ENCODE measurements around the gene BCAS3. TPM values are rescaled to one million over a fixed set of nuclear protein-coding genes. Genes with fewer than 3 reads are reported as not detected.

BCAS3 gene
- total RNA-seq, 2 donors from 2014 or later = 44.1 to 71.5 TPM

GRCh38 chr17:61255647-61256046 lies 578.0 kb downstream of the BCAS3 start:
- intact Hi-C loops (cut with DNase I) = no loop called here
- Histone ChIP-seq H3K9me3 (no peaks in the 10 kb centered on the region), H3K4me3 (no peak overlapping the region), H3K4me1 (peaks cover 16% of the 10 kb centered on the region), H3K27ac (no peak overlapping the region), H3K27me3 (no peaks in the 10 kb centered on the region), H3K36me3 (replicated peaks in 1 of 2; ENCODE audit: insufficient read depth in 1 of 2, low read depth in 2 of 2) (no peaks in the 10 kb centered on the region)
- WGBS, 2 donors = 91 to 95% methylated on average over 3 of the region's 3 CpGs
- DNase-seq (no peak), ATAC-seq (no peak)
- TF ChIP-seq POLR2A (IDR thresholded peaks at IDR 0.05) (no peak), CTCF (IDR thresholded peaks at IDR 0.05) (no peak)

- DNase-seq (no peak), ATAC-seq (no peak)
- Histone ChIP-seq H3K4me3 (no peak overlapping the region), H3K4me1 (no peaks in the 10 kb centered on the region), H3K27ac (no peak overlapping the region), H3K36me3 (replicated peaks in 1 of 2; ENCODE audit: insufficient read depth in 1 of 2, low read depth in 2 of 2) (no peaks in the 10 kb centered on the region), H3K27me3 (no peaks in the 10 kb centered on the region), H3K9me3 (no peaks in the 10 kb centered on the region)
- intact Hi-C loops (cut with DNase I) = no loop called here
- WGBS, 2 donors = 66 to 67% methylated on average over 3 of the region's 3 CpGs
- TF ChIP-seq POLR2A (IDR thresholded peaks at IDR 0.05) (no peak), CTCF (IDR thresholded peaks at IDR 0.05) (no peak)
These were observed 581.7 kb downstream of the BCAS3 start for GRCh38 chr17:61259360-61259759.

- peak overlapping the region in 1 of 4 donors; percentile 4 for H3K27ac ChIP-seq
- no peaks in the 10 kb centered on the region for H3K27me3 ChIP-seq
- peak in 1 of 4 donors; percentile 14 for DNase-seq
- peak; percentile 18 for ATAC-seq
- H3K9me3 ChIP-seq = no peaks in the 10 kb centered on the region
- intact Hi-C loops (cut with DNase I) = no loop called here
- no peaks in the 10 kb centered on the region for H3K4me1 ChIP-seq
- no peaks in the 10 kb centered on the region for H3K36me3 ChIP-seq (replicated peaks in 1 of 2; ENCODE audit: insufficient read depth in 1 of 2, low read depth in 2 of 2)
- WGBS, 2 donors = 78 to 81% methylated on average over 12 of the region's 12 CpGs
- TF ChIP-seq POLR2A (IDR thresholded peaks at IDR 0.05) (no peak), CTCF (IDR thresholded peaks at IDR 0.05) (no peak)
- no peak overlapping the region for H3K4me3 ChIP-seq
These were observed 582.6 kb downstream of the BCAS3 start for GRCh38 chr17:61260071-61260797.

GRCh38 chr17:61261001-61261637 lies 583.5 kb downstream of the BCAS3 start:
- no peaks in the 10 kb centered on the region for H3K36me3 ChIP-seq (replicated peaks in 1 of 2; ENCODE audit: insufficient read depth in 1 of 2, low read depth in 2 of 2)
- intact Hi-C loops (cut with DNase I) = no loop called here
- no peaks in the 10 kb centered on the region for H3K9me3 ChIP-seq
- no peaks in the 10 kb centered on the region for H3K4me1 ChIP-seq
- WGBS, 2 donors = 80 to 88% methylated on average over 6 of the region's 6 CpGs
- DNase-seq (no peak), ATAC-seq (no peak)
- no peak for TF ChIP-seq POLR2A (IDR thresholded peaks at IDR 0.05)
- no peak for TF ChIP-seq CTCF (IDR thresholded peaks at IDR 0.05)
- H3K27ac ChIP-seq = peak overlapping the region in 1 of 4 donors; percentile 4
- no peak overlapping the region for H3K4me3 ChIP-seq
- H3K27me3 ChIP-seq = no peaks in the 10 kb centered on the region

All from body of pancreas (tissue), 4 donors.